ENCODE results near the gene PTGDR. TPM values are rescaled to one million over a fixed set of nuclear protein-coding genes. Genes with fewer than 3 reads are reported as not detected.

PTGDR gene
- total and polyA plus RNA-seq, 12 donors: 0.17 to 1.9 (median 0.47) TPM

DNA sequence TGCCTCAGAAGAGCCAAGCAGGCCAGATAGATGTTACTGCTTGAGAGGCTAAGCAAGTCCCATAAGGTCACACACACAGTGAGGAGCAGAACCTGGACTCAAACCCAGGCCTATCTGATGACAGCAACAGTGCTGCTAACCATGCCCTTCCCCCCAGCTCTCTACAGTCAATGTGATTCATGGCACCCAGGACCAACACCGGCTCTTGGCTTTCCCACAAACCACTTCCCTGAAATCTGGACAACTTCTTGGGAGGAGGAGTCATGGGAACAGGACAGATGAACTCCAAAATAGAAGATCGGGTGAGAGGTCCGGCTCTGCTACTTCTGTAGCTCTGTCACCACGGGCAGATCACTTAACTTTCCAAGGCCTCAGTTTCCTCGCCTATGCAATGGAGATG is 716 bp upstream of the PTGDR start:
- TF ChIP-seq, protein P1, sequence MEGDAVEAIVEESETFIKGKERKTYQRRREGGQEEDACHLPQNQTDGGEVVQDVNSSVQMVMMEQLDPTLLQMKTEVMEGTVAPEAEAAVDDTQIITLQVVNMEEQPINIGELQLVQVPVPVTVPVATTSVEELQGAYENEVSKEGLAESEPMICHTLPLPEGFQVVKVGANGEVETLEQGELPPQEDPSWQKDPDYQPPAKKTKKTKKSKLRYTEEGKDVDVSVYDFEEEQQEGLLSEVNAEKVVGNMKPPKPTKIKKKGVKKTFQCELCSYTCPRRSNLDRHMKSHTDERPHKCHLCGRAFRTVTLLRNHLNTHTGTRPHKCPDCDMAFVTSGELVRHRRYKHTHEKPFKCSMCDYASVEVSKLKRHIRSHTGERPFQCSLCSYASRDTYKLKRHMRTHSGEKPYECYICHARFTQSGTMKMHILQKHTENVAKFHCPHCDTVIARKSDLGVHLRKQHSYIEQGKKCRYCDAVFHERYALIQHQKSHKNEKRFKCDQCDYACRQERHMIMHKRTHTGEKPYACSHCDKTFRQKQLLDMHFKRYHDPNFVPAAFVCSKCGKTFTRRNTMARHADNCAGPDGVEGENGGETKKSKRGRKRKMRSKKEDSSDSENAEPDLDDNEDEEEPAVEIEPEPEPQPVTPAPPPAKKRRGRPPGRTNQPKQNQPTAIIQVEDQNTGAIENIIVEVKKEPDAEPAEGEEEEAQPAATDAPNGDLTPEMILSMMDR (IDR thresholded peaks at IDR 0.05): no peak
- WGBS, 2 donors: 71 to 77% methylated on average over 5 of the region's 5 CpGs
- Histone ChIP-seq H3K4me3 (peak overlapping the region in 6 of 10 donors; percentile 58 to 68 (median 63)), H3K27ac (peak overlapping the region in 4 of 10 donors; percentile 33 to 72 (median 62)), H3K36me3 (no peaks in the 10 kb centered on the region), H3K9me3 (no peaks in the 10 kb centered on the region), H3K4me1 (peaks cover 3 to 46% (median 27%) of the 10 kb centered on the region in 9 donors), H3K27me3 (peaks cover 0 to 48% (median 17%) of the 10 kb centered on the region in 7 donors)
- intact Hi-C loops (cut with DNase I): loop anchor here in 3 of 10 donors (5.0 to 10.0 kb wide), 3 partner anchors 132 to 272 kb away; no protein-coding TSS in a partner anchor
- ATAC-seq (no peak), DNase-seq (no peak)

DNA sequence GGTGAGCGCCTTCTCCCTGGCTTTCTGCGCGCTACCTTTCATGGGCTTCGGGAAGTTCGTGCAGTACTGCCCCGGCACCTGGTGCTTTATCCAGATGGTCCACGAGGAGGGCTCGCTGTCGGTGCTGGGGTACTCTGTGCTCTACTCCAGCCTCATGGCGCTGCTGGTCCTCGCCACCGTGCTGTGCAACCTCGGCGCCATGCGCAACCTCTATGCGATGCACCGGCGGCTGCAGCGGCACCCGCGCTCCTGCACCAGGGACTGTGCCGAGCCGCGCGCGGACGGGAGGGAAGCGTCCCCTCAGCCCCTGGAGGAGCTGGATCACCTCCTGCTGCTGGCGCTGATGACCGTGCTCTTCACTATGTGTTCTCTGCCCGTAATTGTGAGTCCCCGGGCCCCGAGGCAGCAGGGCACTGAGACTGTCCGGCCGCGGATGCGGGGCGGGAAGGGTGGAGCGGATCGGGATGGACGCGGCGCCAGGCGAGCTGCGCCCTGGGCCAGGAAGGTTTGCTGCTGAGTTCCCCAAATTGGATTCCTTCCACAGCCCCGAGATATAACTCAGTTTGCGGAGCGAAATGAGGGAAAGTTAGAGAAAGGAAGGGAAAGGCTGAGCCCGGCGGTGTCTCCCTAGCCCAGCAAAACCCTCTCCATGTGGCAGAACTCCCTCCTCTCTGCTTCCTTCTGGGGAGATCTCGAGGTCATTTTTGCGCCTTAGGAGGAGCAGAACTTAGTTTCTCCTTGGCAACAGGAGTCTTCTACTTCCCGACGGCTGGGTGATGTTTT is 972 bp downstream of the PTGDR start:
- Histone ChIP-seq H3K27ac (peak overlapping the region in 8 of 10 donors; percentile 15 to 72 (median 54)), H3K4me1 (peaks cover 3 to 46% (median 27%) of the 10 kb centered on the region in 9 donors), H3K9me3 (no peaks in the 10 kb centered on the region), H3K4me3 (peak overlapping the region; percentile 22 to 68 (median 60)), H3K27me3 (peaks cover 0 to 48% (median 17%) of the 10 kb centered on the region in 7 donors), H3K36me3 (no peaks in the 10 kb centered on the region)
- DNase-seq (peak; percentile 13 to 17), ATAC-seq (peak; percentile 27 to 73 (median 46))
- TF ChIP-seq, protein P1 (IDR thresholded peaks at IDR 0.05): no peak
- intact Hi-C loops (cut with DNase I): loop anchor here in 3 of 10 donors (5.0 to 10.0 kb wide), 3 partner anchors 134 to 274 kb away; no protein-coding TSS in a partner anchor
- WGBS, 2 donors: 1% methylated on average over 54 of the region's 54 CpGs

DNA sequence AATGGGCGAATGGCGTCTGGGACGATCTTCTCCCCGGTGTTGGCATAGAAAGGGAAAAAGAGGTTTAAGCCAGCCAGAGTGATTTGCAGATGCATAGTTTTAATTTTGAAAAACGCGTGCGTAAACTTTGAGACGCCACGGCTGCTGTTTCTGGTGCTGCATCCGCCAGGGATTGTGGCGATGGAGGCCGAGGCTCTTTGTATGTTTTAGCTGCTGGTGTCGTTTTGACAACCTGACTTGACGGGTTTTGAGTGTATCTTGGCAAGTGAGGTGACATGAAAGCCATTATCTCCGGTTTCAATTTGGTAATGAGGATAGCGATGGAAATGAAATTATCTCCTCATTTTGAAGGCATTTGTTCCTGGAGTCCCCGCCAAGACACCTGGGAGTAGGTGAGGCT is 1.6 kb downstream of the PTGDR start:
- intact Hi-C loops (cut with DNase I): loop anchor here in 3 of 10 donors (5.0 to 10.0 kb wide), 3 partner anchors 134 to 274 kb away; no protein-coding TSS in a partner anchor
- DNase-seq (no peak), ATAC-seq (no peak)
- Histone ChIP-seq H3K4me3 (peak overlapping the region; percentile 22 to 68 (median 60)), H3K27ac (peak overlapping the region in 6 of 10 donors; percentile 19 to 72 (median 62)), H3K27me3 (peaks cover 0 to 48% (median 17%) of the 10 kb centered on the region in 7 donors), H3K4me1 (peaks cover 3 to 46% (median 27%) of the 10 kb centered on the region in 9 donors), H3K9me3 (no peaks in the 10 kb centered on the region), H3K36me3 (no peaks in the 10 kb centered on the region)
- TF ChIP-seq, protein P1 (IDR thresholded peaks at IDR 0.05): no peak
- 29 to 32% methylated on average over 17 of the region's 17 CpGs for WGBS, 2 donors

DNA sequence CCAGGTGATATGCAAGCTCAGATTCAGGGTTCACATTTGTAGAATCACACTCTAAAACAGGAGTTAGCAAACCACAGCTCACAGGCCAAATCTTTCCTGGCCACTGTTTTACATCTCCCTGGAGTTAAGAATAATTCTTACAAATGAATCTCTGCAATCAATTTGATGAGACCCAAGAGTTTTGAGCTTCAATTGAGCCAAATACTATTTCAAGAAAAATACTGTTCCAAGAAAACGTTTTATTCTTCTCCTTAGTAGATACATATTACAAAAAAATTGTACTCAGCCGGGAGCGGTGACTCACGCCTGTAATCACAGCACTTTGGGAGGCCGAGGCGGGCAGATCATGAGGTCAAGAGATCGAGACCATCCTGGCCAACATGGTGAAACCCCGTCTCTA is 2.5 kb downstream of the PTGDR start:
- Histone ChIP-seq H3K9me3 (no peaks in the 10 kb centered on the region), H3K4me1 (peaks cover 3 to 42% (median 27%) of the 10 kb centered on the region in 9 donors), H3K27ac (peak overlapping the region in 1 of 10 donors; percentile 9), H3K27me3 (peaks cover 0 to 48% (median 17%) of the 10 kb centered on the region in 7 donors), H3K36me3 (no peaks in the 10 kb centered on the region), H3K4me3 (peak overlapping the region in 7 of 10 donors; percentile 55 to 68 (median 63))
- intact Hi-C loops (cut with DNase I): loop anchor here in 3 of 10 donors (5.0 to 10.0 kb wide), 3 partner anchors 135 to 275 kb away; no protein-coding TSS in a partner anchor
- no peak for DNase-seq
- ATAC-seq: peak in 1 of 8 donors; percentile 32
- TF ChIP-seq, protein P1 (IDR thresholded peaks at IDR 0.05): no peak
- WGBS, 2 donors: 64% methylated on average over 8 of the region's 8 CpGs
